Measurements from ENCODE around the gene CCL11.

The CCL11 gene

DNA sequence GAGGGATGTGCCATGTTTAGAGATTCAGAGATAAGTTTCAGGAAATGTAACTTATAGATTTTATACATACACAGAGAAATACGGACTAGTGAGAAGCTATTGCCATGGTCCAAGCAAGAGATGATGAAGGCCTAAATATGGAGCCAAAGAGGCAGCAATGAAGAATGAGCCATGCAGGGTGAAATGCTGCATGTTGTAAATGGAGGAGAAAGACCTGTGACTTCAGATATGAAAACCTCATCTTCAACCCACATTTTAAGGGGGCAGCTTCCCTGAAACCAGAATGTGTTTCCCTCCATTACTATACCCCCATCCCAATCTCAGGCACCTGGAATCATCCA lies 27.6 kb upstream of the CCL11 start:
- DNase-seq = no peak

DNA sequence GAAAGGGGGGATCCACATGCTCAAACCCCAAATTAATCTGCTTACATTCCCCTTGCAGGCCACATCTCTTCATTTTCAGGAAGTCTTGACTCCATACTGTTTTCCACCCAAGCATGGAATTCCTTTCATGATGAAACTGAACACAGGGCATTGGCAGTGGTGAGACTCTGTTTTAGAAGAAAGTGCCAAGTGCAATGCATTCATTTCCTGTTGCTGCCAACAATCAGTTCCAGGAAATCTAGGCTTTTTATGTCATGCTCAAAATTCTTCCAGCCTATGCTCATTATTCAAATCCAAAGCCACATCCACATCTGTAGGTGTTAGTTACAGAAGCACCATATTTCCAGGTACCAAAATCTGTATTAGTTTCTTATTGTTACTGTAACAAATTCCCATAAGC lies 26.4 kb upstream of the CCL11 start:
- DNase-seq = no peak

DNA sequence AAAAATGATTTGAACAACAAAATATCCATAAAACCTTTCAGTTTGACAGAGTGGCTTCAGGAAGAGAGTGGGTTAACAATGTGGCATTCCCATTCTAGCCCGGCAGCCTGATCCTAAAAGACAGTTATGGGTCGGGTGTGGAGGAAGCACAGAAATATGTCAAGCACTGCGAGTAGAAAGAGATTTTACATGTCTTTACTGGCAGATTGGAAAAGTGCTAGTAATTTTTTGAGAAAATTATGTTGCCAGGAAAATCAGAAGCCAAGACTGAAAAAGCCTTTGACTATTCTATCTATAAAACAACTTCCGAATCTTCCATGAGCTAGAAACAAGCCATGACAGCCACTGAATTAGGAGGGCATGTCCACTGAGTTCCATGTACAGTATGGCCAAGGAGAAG lies 24.7 kb upstream of the CCL11 start:
- no peak for DNase-seq

DNA sequence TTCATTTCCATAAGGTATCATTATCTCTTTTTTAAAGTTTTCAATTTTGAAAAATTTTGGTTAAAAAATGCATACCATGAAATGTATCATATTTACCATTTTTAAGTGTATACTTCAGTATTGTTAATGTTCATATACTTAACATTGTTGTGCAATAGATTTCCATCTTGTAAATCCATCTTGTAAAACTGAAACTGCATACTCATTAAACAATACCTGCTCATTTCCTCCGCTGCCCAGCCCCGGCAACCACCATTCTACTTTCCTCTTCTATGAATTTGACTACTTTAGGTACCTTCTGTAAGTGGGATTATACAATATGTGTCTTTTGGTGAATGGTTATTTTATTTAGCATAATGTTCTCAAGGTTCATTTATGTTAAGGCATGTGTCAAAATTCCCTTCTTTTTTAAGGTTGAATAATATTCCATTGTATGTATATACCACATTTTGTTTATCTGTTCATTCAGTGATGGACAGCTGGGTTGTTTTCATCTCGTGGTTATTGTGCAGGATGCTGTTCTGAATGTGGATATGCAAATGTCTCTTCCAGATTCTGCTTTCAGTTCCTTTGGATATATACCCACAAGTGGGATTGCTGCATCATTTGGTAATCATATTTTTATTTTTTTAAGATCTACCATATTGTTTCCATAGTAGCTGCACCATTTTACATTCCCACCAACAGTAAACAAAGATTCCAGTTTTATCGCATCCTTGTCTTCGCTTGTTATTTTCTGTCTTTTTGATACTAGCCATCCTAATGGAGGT lies 23.8 kb upstream of the CCL11 start:
- peak; percentile 25 to 30 for DNase-seq

DNA sequence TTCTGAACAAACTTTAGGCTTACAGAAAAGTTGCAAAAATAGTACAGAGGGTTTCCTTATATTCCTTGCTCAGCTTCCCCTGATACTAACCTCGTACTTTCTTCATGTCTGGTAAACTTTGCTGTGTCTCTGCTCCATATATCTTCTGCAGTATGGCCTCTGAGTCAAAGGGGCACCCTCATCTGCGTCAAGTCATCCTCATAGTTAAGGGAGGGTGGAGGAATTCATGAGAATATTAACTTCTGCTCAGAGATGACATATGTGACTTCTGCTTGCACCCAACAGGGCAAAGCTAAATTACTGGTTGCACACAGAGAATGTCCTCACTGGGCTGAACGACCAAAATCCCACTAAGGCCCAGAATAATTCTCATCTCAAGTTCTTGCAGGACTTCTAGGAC lies 19.8 kb upstream of the CCL11 start:
- DNase-seq = no peak

DNA sequence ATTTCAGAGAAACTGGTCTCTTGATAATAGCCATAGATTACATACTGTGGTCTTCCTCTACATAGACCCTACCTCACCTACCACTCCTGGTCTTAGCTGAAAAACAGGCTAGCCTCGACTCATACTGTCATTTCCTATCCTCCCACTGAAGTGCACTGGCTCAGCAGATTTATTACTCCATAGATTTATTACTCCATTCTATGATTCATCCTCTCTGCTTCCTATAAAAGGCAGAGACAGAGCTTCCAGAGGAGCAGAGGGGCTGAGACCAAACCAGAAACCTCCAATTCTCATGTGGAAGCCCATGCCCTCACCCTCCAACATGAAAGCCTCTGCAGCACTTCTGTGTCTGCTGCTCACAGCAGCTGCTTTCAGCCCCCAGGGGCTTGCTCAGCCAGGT lies 15.6 kb upstream of the CCL11 start, which contains the start of gene CCL7:
CCL7 (plus strand) TSS at position 253 of the 400 bp plus-strand sequence; CDS start at position 323, 70 bp downstream.
- no peak for DNase-seq

DNA sequence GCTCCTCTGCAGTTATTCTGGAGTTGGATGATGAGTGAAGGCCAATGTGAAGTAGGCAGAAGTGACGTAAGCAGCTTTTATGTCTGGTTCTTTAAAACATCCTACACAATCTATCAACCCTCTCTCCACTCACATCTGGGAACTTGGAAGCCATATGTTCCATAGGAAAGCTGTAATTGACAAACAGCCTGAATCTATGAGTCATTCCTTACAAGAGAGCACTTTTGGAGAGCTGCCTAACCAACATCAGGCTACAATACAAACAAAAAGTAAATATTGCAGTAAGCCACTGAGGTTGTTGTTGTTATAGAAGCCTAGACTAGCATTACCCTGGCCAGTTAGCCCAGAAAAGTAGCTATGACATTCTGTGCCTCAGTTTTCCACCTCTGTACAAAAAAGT lies 9.7 kb upstream of the CCL11 start:
- no peak for DNase-seq

DNA sequence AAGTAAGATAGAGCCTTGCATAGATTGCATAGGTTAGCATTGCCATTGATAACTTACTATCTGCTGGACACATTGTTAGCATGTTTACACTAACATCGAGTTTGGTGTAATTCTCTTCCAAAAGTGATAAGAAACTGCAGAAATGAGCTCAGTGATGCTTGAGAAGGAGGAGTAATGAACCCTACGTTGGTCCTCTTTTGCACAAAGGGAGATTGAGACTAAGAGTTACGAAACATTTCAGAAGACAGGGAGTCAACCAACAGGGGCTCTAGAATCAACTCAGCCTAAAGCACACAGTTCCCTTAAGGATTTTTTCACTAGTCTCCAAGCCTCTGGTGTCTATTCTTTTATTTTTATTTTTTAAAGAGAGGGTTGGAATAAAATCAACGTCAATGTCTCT lies 8.7 kb upstream of the CCL11 start:
- DNase-seq = no peak

DNA sequence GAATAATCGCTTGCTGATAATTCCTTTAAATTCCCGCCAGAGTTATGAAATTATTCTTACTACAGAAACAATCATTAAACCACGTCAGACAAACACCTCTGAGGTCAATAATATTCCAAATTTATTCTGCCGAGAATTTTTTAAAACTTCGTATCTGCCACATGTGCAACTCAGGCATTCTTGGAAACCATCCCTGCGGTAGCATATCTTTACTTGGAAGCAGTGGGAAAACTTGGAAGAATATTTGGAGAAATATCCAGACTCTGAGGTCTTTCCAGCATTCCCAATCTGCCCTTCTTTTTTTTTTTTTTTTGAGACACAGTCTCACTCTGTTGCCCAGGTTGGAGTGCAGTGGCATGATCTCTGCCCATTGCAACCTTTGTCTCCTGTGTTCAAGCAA lies 2.0 kb upstream of the CCL11 start:
- no peak for DNase-seq

DNA sequence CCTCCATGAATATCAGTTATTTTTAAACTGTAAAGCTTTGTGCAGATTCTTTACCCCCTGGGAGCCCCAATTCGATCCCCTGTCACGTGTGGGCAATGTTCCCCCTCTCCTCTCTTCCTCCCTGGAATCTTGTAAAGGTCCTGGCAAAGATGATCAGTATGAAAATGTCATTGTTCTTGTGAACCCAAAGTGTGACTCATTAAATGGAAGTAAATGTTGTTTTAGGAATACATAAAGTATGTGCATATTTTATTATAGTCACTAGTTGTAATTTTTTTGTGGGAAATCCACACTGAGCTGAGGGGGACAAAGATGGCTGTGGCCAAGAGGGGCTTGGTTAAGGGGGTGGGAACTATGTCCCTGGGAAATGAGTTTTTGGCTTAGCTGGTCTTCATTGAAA lies 2.3 kb downstream of the CCL11 start:
- DNase-seq = no peak

DNA sequence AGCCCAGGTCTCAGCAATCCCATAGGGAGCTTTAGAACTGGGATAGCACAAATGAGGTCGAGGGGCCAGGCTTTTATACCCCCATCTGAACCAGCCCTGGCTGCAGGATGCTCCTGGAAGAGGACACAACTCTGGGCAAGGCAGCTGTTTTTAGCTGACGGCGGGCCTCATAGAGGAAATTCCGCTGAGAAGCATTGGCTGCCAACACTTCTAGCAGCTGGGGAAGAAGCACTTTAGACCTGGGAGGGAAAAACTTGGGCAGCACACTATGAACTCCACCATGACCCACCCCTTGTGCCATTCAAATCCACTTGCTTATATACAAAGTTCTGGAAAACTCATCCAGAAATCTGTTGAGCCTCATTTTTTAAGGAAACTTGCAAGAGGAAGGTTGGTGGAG lies 5.0 kb downstream of the CCL11 start:
- DNase-seq = no peak

DNA sequence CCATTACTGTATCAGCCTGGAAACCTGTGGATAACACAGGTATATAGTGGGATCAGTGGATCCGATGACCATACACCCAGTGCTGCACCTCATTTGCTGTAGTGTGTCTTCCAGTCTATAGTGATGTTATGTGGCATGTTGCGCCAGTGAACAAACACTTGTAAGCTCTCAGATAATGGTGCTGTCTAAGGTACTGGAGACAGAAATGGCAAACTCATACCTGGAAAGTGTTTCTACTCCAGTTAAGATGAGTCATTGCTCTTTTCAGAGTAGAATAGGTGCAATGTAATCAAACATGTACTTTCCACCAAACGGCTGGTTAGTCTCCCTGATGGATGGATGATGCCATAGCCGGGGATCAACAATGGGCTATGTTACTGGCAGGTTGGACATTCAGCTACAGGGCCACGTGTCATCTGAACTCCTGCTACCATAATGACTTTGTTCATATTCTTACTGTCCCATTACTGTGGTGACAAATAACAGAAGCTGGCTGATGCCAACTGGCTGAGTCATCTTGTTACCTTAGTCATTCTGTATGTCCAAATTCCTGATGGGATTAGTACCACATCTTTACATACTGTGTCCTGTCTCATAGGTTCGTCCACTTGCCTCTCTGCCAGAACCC lies 6.3 kb downstream of the CCL11 start:
- peak in 1 of 2 experiments; percentile 16 for DNase-seq

DNA sequence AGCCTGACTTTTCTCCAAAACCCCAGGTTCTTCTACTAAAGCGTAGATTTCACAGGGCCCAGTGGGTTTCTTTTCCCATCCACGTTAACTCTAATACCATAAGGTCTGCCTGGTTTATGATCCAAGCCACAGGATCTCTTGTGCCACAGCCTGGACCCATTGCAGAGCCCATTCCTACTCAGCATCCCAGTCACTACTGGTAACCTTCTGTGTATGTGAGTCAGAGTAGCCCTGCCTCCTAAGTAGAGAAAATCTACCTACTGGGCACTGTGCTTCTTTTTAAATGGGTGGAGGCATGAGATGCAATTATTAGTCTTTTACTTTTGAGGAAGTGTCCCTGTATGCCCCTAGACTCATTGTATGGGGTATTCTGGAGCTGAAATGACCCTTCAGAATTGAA lies 13.5 kb downstream of the CCL11 start:
- DNase-seq = no peak

DNA sequence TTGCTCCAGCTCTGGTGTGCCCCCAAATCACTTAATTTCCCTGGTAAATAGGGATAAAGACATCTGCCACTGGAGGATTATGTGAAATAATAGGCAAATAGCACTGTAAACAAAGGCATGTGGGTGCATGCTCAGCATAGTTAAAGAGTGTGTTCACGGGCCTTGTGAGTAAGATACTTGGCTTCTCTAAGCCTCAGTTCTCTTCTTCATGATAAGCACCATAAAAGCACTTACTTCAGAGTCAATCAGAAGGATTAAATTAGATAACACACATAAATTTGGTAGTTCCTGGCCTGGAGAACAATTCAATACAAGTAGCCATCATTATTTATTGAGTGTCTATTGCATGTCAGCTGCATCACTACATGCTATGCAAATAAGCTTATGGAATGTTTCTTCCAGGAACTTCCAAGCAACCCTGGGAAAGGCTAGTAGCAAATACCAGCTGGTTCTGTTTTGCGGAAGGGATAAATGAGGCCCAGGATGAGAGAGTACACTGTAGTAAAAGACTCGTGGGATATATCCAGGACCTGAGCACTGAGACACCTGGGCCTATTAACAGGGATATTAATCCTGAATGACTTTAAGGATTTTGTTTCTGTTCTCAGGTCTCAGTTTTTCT lies 14.5 kb downstream of the CCL11 start:
- DNase-seq = no peak

DNA sequence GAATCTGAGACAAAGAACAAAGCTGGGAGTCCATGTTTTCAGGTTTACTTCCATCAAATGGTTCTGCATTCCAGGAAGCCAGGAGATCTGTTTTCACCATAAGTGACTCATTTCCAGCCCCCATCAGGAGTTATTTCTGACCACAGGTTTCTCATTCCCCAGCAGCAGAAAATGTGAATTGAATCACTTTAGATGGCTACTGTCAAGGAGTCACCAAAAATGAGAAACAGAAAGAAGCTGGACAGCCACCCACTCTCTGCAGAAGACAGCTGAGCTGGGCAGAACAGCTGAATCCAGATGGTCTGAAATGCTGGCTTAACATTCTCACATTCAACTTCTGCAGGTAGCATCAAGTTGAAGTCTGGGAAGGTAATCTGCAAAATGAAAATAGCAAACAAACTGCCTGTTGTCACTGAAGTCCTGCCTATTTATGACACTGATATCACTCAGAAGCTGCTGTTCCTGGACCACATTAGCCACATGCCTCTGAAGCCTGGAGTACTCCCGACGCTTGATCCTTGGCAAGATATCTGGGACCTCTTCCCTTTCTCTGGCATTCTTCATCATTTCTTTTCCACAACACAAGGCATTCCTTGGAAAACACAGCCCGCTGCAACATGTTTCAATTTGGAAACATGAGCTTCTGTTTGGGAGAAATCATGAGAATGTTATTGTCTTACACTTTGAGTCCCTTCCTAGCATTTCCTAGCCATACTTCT lies 15.3 kb downstream of the CCL11 start:
- DNase-seq = no peak

DNA sequence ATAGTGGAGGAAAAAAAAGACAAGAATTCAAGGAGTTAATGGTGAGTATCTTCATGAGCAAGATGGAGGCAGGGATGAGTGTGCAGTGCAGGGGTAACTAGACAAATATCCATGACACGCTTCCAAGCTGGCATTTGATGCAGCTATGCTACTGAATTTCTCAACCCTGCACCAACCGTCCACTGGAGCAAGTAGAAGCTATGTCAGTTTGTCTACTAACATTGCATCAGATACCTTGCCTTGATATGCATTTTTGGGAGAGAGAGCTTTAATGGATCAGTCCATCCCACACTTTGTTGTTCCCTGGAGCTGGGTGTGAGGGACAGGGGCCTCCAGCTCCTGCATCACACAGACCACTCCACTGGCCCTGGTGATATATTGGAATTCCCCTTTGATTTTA lies 16.4 kb downstream of the CCL11 start:
- DNase-seq = no peak

DNA sequence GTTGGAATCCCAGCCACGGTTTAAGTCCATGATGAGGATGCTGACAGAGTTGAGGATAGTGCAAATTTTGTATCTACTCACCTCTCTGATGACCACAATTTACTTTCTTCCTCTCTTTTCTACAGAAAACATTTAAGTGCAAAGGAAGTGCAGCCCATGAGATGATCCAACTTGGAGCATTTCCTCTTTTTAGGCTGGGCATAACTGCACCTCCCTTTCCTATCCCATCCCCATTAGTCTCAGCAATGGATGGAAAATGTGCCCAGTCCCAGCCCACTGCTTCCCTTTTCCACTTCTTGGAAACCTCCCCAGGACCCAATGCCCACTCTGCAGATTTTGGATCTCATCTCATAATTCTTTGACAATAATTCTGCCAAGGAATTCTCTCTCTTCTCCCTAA lies 17.1 kb downstream of the CCL11 start:
- DNase-seq = no peak

DNA sequence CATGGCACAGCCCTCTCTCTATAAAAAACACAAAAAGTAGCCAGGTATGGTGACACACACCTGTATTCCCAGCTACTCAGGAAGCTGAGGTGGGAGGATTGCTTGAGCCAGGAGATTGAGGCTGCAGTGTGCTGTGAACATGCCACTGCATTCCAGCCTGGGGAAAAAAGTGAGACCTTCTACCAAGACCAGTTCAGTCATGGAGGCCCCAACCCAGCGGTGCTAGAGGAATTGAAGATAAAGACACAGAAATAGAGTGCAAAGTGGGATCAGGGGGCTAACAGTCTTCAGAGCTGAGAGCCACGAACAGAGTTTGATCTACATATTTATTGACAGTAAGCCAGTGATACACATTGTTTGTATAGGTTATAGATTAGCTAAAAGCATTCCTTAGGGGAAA lies 18.1 kb downstream of the CCL11 start:
- no peak for DNase-seq

DNA sequence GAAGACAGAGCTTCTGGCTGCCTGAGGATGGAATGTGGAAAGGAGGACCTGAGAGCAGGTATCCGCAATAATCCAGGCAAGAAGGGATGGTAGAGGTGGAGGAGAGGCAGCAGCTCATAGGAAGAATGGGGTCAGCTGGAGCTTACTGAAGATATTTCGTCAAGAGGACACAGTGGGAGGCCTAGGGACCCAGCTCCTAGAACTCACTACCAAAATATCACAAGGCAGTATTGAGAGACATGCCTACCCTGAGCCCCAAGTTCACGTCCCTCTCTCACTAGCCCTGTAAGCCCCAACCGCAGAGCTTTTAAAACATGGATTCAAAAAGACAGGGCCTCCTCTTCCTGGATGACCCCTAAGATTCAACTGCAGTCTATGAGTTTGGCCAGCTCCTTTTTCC lies 19.5 kb downstream of the CCL11 start:
- no peak for DNase-seq

DNA sequence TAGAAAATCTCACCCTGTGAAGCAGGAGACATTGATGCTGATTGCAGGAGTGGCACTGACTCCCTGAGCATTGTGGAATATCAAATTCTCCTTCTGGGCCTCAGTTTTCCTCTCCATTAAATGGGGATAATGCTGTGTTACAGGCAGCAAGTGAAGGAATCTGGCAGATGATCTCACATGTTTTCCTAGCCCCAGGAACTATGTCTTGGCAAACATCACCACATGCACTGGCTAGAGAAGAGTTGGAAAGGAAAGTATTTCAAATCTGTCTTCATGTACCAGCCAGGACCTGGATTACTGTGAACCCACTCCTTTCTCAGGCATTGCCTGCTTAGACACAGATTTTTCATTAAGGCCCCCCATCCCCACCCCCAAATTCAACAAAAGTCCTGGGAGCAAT lies 20.1 kb downstream of the CCL11 start:
- DNase-seq = no peak

DNA sequence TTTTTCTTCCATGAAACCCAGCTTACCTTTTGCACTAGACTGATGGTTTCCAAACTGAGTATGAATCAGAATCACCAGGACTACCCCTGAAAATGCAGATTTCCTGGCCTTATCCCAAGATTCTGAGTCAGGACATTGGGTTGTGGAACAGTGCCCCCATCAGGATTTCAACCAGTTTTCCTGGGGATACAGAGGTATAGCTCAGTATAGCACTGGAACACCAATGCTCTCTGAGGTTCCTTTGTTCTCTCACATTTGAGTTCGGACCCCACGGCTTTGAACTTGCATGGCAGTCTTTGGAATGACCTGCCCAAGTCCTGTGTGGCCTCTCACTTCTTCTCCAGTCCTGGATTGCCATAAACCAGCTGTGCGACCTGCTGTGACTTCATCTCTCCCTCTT lies 20.9 kb downstream of the CCL11 start:
- no peak for DNase-seq

DNA sequence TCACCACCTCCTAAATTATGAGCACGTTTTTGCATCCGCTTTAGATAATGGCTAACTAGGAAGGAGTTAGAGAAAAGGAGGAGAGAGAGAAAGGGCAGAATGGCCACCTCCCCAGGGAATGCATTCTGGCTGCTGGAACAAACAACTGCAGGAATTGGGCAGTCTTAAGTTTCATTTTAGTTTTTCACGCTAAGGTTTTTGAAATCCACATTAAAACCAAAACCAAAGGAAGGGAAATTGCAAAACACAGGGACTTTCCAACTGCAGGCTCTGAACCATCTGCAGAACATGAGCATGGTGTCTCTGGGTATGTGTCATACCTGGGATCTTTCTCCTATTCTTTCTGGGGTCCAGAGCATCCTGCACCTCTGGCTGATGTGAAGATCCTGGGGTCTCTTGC lies 21.6 kb downstream of the CCL11 start:
- no peak for DNase-seq

DNA sequence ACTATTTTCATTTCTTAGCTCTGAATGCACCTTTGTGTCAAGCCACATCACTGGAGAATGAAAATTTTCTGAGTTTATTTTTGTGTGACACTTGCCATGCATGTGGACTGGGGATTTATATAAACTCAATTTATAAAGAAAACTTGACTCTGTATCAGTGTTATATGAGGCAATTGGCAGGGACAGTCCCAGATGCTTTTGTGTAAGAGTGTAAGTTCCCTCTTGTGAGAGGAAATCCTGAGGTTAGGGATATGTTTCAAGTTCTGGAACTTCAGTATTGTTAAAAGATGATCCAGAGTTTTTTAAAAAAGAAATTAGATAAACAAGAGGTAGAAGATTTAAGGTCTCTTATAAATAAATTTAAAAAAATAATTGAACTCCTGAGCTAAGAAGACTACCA lies 22.8 kb downstream of the CCL11 start:
- DNase-seq = no peak

DNA sequence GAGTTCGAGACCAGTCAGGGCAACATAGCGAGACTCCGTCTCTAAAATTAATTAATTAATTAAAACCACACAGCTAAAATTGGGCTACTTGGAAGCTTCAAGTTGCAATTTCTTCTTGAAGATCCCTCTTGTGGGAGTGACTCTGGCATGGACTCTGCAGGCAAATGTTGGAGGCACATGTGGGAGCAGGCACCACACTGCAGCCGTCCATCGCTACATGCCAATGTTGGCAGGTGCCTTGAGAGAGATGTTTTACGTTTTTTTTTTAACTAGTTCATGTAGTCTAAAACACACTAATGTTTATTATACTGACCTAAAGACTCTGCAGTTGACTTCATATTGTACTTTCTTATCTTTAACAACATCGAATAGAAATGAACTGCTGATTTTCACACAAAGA lies 25.7 kb downstream of the CCL11 start:
- DNase-seq = no peak

Data from activated T-cell treated with anti-CD3 and anti-CD28 coated beads, Interleukin-2, amount 50 U/mL, for 48 hours (primary cell).